Smooth muscle cell (in vitro differentiated cells): ENCODE results near the gene CES4A. TPM values are rescaled to one million over a fixed set of nuclear protein-coding genes. Genes with fewer than 3 reads are reported as not detected.

ENCODE experiments used
- DNase-seq: peaks from one replicate; lab custom pipeline; 2025; ENCODE audit not compliant: unreplicated experiment; lab: John Stamatoyannopoulos, UW
- H2AFZ ChIP-seq: fragments of 200-600 bp; sonication (generic); 2 replicates; pipeline ENCODE4 v1.6.0; 2016; ENCODE audit warnings: antibody characterized with exemption, low read depth, mild to moderate bottlenecking
- H3F3A ChIP-seq: fragments of 200-600 bp; sonication (generic); 2 replicates; pipeline ENCODE4 v1.6.0; 2017; ENCODE audit warnings: antibody characterized with exemption, low read depth
- H3K27ac ChIP-seq: fragments of 200-600 bp; sonication (generic); 2 replicates; pipeline ENCODE4 v1.5.1; 2016; ENCODE audit warnings: low read depth, mild to moderate bottlenecking
- H3K27me3 ChIP-seq: fragments of 200-600 bp; sonication (generic); 2 replicates; pipeline ENCODE4 v1.6.1; 2016; ENCODE audit warnings: low read depth, mild to moderate bottlenecking
- H3K36me3 ChIP-seq: fragments of 200-600 bp; sonication (generic); 2 replicates; pipeline ENCODE4 v1.5.1; 2016; ENCODE audit warnings: low read depth
- H3K4me1 ChIP-seq: fragments of 200-600 bp; sonication (generic); 2 replicates; pipeline ENCODE4 v1.5.1; 2016; ENCODE audit warnings: low read depth
- H3K4me2 ChIP-seq: fragments of 200-600 bp; sonication (generic); 2 replicates; pipeline ENCODE4 v1.6.0; 2016; ENCODE audit warnings: mild to moderate bottlenecking
- H3K4me3 ChIP-seq: fragments of 200-600 bp; sonication (generic); 2 replicates; pipeline ENCODE4 v1.5.1; 2016; ENCODE audit warnings: mild to moderate bottlenecking
- H3K79me2 ChIP-seq: fragments of 200-600 bp; sonication (generic); 2 replicates; pipeline ENCODE4 v1.6.0; 2016; ENCODE audit warnings: low read depth, mild to moderate bottlenecking
- H3K9ac ChIP-seq: fragments of 200-600 bp; sonication (generic); 2 replicates; pipeline ENCODE4 v1.6.0; 2016; ENCODE audit warnings: low read depth
- H3K9me3 ChIP-seq: fragments of 200-600 bp; sonication (generic); replicated peaks from 2 replicates; pipeline ENCODE4 v1.5.1; 2016; ENCODE audit warnings: low read depth
- H4K20me1 ChIP-seq: fragments of 200-600 bp; sonication (generic); 2 replicates; pipeline ENCODE4 v1.6.0; 2016; ENCODE audit warnings: low read depth
- WGBS: methylation state at CpG from one replicate; pipeline ENCODE4 v1.1.7; 2016; ENCODE audit warnings: low lambda C conversion rate; 5-methylcytosine and 5-hydroxymethylcytosine counted together
- polyA plus RNA-seq: library from polyadenylated mRNA; unstranded; fragments of >200 nt; fragmentation: Nextera tagmentation; extraction: Ambion mirVana; gene quantifications from 2 replicates; pipeline ENCODE4 v1.2.1, GENCODE V29; 2016
- total RNA-seq: library from RNA; depleted of rRNA; stranded (reverse); fragments of >200 nt; gene quantifications from 2 replicates; pipeline ENCODE4 v1.2.3, GENCODE V29; 2014
- TF ChIP-seq, protein P1 (sequence below): fragments of 200-600 bp; sonication (generic); IDR thresholded peaks from 2 replicates; pipeline ENCODE4 v1.5.1; 2017; ENCODE audit warnings: borderline replicate concordance, mild to moderate bottlenecking, antibody characterized with exemption; ENCODE audit not compliant: insufficient read depth, poor library complexity, severe bottlenecking

Gene CES4A
- total RNA-seq (0.63 and 1.6 TPM in 2 replicates), polyA plus RNA-seq (0.93 and 2.3 TPM in 2 replicates)

DNA sequence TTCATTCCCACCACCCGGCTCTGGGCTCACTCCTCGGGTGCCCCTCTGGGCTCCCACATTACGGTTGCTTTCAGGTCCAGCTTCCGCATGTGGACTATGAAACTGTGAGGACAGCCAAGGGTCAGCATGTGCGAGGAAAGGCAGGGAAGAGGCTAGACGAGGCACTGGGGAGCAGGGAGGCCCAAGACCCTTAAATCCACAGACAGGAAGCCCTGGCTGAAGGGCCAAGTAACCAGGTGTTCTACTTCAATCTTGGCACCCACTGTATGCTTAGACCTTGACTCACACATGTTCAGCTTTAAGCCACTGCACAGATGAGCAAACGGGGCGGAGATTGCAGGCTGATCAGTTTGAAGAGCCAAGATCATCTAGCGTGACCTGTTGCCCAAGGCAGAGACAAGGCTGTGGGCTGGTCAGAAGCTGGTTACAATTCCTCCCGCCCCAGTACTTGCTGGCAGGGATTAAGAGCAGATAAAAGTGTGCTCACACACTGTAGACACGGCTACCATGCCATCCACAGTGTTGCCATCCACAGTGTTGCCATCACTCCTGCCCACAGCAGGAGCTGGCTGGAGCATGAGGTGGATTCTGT is at the start of gene CES4A:
Gene CES4A (plus strand): TSS at position 393 of the 592 bp plus-strand sequence. CDS start 184 bp downstream, at position 577.
- Histone ChIP-seq H3K27me3 (no peaks in the 10 kb centered on the region), H3K4me3 (no peak within 1 kb of the TSS), H4K20me1 (no peaks in the 10 kb centered on the region), H2AFZ (no peak within 1 kb of the TSS), H3K9me3 (no peaks in the 10 kb centered on the region), H3K27ac (no peak within 1 kb of the TSS), H3K4me1 (no peaks in the 10 kb centered on the region), H3K79me2 (no peaks in the 10 kb centered on the region), H3K9ac (no peak within 1 kb of the TSS), H3K4me2 (no peak within 1 kb of the TSS), H3F3A (no peaks in the 10 kb centered on the region), H3K36me3 (no peaks in the 10 kb centered on the region)
- 75% methylated on average over 11 of the region's 11 CpGs for WGBS
- no peak for DNase-seq
- TF ChIP-seq, protein P1, sequence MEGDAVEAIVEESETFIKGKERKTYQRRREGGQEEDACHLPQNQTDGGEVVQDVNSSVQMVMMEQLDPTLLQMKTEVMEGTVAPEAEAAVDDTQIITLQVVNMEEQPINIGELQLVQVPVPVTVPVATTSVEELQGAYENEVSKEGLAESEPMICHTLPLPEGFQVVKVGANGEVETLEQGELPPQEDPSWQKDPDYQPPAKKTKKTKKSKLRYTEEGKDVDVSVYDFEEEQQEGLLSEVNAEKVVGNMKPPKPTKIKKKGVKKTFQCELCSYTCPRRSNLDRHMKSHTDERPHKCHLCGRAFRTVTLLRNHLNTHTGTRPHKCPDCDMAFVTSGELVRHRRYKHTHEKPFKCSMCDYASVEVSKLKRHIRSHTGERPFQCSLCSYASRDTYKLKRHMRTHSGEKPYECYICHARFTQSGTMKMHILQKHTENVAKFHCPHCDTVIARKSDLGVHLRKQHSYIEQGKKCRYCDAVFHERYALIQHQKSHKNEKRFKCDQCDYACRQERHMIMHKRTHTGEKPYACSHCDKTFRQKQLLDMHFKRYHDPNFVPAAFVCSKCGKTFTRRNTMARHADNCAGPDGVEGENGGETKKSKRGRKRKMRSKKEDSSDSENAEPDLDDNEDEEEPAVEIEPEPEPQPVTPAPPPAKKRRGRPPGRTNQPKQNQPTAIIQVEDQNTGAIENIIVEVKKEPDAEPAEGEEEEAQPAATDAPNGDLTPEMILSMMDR = no peak

DNA sequence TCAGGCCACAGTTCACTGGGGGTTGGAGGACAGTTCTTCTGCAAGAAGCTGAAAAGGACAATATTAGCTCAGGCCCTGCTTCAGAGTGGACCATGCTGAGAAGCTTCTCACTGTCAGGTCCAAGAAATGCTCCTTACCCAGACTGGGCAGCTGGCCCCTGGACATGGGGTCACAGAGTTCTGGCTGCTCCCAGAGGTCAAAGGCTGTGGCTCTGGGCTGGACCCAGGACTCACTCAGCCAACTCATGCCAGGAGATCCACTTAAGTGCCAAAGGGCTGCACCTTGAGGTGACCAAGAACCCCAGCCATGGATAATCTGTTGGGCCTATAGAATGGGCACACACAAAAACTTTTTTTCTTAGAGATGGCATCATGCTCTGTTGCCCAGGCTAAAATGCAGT is 49.0 kb upstream of the CES4A start:
- TF ChIP-seq, protein P1 = no peak
- Histone ChIP-seq H3K36me3 (no peaks in the 10 kb centered on the region), H3K4me3 (no peak overlapping the region), H3K79me2 (peaks cover 19% of the 10 kb centered on the region), H3K4me1 (peaks cover 11% of the 10 kb centered on the region), H3K27ac (no peak overlapping the region), H3K27me3 (no peaks in the 10 kb centered on the region), H4K20me1 (peaks cover 25% of the 10 kb centered on the region), H2AFZ (no peak overlapping the region), H3K9ac (no peak overlapping the region), H3K4me2 (no peak overlapping the region), H3F3A (no peaks in the 10 kb centered on the region), H3K9me3 (no peaks in the 10 kb centered on the region)
- DNase-seq = no peak

DNA sequence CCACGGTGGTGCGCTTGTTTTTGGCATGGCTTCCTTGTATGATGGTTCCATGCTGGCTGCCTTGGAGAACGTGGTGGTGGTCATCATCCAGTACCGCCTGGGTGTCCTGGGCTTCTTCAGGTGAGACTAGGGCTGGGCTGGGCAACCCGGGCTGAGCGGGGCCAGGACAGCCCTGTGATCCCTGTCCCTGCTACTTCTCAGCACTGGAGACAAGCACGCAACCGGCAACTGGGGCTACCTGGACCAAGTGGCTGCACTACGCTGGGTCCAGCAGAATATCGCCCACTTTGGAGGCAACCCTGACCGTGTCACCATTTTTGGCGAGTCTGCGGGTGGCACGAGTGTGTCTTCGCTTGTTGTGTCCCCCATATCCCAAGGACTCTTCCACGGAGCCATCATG is 48.2 kb upstream of the CES4A start:
- Histone ChIP-seq H3K36me3 (no peaks in the 10 kb centered on the region), H3K4me2 (no peak overlapping the region), H3K79me2 (peaks cover 15% of the 10 kb centered on the region), H3K27me3 (no peaks in the 10 kb centered on the region), H3K9ac (no peak overlapping the region), H3K4me1 (peaks cover 9% of the 10 kb centered on the region), H3K9me3 (no peaks in the 10 kb centered on the region), H3F3A (no peaks in the 10 kb centered on the region), H2AFZ (no peak overlapping the region), H3K4me3 (no peak overlapping the region), H4K20me1 (peaks cover 25% of the 10 kb centered on the region), H3K27ac (no peak overlapping the region)
- TF ChIP-seq, protein P1 = no peak
- DNase-seq = no peak
- 96% methylated on average over 16 of the region's 16 CpGs for WGBS

DNA sequence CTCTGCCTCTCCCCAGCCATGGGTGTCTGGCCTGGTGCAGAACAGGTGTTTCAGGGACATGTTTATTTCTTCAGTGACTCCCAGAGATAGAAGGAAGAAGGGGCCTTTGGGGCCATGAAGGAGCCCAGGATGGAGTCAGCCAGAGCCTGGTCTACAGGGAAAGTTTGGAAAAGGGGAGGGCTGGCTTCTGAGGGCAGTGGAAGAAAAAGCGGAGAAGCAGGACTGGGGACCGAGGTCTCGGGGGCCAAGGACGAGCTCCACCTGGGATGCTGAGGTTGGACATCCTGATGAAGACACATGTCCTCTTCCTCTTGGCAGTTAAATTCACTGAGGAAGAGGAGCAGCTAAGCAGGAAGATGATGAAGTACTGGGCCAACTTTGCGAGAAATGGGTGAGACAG is 45.4 kb upstream of the CES4A start:
- no peak overlapping the region for H3K4me3 ChIP-seq
- 98% methylated on average over 5 of the region's 5 CpGs for WGBS
- no peaks in the 10 kb centered on the region for H3K4me1 ChIP-seq
- H3K36me3 ChIP-seq = no peaks in the 10 kb centered on the region
- H4K20me1 ChIP-seq = peaks cover 12% of the 10 kb centered on the region
- TF ChIP-seq, protein P1 = no peak
- H3K79me2 ChIP-seq = no peaks in the 10 kb centered on the region
- H3K4me2 ChIP-seq = no peak overlapping the region
- no peak overlapping the region for H3K27ac ChIP-seq
- no peak overlapping the region for H3K9ac ChIP-seq
- no peaks in the 10 kb centered on the region for H3K27me3 ChIP-seq
- no peak for DNase-seq
- H3K9me3 ChIP-seq = no peaks in the 10 kb centered on the region
- no peak overlapping the region for H2AFZ ChIP-seq
- peaks cover 2% of the 10 kb centered on the region for H3F3A ChIP-seq
